HG03060 (cell line): ENCODE measurements around the gene PRKAR2B.

Source experiments
- ATAC-seq: cut with Tn5 transposase; IDR thresholded peaks from one replicate; pipeline ENCODE4 v1.9.1; 2021; ENCODE audit warnings: low read depth, moderate number of reproducible peaks; ENCODE audit not compliant: unreplicated experiment

The PRKAR2B gene

DNA sequence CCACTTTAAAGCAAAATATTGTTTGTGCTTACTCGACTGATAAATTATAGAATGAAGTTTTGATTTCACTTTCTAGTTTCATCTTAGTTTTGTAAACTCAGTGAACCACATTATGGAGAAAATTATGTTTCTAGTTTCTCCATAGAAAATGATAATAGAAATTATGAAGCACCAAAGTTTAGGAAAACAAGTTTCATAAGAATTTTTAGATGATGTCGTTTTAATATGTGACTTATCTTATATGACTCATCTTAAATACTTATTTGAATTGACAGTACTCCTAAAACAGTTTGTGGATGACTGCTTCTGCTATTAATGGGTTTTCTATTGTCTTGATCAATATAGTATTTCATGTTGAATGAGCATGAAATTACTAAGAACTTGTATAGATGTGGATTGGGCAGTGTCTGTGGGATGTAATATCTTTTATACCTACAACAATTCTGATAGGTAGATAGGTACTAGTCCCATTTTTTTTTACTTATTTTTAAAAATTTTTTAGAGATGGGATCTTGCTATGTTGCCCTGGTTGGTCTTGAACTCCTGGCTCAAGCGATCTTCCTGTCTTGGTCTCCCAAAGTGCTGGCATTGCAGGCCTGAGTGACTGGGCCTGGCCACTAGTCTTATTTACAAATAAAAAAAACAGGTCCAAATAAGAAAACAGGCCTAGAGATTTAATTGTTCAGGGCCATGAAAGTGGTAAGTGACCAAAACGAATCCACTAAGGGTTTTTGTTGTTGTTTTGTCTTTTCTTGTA, 127.9 kb downstream of the PRKAR2B start:
- no peak for ATAC-seq

DNA sequence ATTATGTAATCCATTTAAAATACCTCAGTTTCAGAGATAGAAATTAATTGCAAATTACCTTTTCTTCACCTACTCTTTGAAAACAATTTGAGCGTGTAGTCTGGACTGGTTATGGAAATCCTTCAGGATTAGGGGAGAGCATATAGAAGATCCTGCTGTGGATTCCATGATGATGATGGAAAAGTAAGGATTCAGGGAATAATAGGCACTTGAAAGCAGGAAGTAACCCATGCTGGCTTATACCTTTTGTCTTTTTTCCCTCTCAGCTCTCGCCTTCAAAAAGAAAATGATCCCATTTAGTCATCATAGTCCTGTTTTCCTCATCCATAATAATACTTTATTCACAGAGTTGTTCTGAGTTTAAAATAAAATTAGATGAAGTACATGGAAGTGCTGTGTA, 128.7 kb downstream of the PRKAR2B start:
- ATAC-seq = no peak

DNA sequence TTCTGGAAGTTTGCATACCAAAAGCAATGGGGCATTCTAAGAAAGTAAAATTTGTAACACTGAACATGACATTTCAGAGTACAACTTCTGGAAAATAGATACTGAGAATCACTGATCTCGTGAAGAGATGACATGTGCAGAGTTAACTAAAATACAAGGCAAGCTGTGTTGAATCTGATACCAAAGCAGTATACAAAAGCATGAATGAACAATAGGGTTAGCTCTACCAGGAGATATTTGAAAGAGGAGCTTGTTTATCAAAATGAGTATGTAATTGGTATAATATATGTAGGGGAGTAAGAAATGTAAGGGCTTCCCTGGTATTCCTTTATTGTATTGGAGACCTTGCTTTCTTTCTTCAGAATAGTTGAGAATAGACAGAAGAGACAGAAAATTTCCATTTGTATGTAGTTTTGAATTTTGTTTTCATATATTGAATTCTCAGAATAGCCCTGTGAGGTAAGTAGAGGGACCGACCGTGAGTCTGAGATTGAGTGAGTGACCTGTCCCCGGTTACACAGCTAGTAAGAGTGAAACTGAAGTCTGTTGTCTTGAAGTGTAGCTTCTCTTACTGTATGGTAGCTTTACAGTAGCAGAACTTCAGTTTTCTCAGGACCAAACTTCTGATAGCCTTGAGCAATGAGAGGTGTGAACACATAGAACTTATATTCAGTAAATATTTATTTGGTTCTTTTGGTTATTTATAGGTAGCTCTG, 129.3 kb downstream of the PRKAR2B start:
- peak; percentile 36 for ATAC-seq

DNA sequence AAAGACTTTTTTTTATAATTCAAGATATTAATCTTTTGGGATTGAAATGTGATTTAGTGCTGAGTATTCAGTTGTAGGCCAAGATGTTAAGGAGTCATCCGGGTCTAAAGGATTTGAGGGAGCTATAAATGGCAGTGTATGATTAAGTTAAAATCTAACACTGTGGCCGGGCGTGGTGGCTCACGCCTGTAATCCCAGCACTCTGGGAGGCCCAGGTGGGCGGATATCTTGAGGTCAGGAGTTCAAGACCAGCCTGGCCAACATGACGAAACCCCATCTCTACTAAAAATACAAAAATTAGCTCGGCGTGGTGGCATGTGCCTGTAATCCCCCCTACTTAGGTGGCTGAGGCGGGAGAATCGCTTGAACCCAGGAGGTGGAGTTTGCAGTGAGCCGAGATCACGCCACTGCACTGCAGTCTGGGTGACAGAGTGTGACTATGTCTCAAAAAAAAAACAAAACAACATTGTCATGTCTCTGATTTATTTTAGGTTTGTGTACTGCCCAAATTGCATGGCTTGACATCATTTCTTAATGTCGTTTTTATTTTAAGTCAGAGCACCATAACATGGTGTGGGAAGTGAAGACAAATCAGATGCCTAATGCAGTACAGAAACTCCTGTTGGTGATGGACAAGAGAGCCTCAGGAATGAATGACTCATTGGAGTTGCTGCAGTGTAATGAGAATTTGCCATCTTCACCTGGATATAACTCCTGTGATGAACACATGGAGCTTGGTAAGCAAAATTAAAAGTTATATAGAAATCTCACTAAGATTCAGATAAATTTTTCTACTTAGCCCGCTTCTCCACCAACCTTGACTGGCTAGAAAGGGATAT, 135.0 kb downstream of the PRKAR2B start:
- ATAC-seq = no peak

DNA sequence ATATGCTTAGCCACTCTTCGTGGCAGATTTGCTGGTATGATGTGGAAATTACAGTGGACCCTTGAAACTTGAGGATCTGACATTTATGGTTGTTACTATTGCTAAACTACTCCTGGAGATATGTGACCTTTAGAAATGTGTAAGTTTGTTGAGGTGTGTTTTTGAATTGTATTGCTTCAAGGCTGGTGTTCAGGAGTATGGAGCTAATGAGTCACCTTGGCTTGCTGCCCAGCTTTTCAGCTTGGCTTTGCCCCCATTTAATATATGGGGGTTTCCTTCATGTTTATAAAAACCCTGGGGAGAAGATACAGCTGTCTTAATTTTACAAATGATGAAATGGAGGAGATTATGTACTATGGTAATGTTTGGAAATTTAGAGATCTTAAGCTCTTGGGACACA, 135.9 kb downstream of the PRKAR2B start:
- no peak for ATAC-seq

DNA sequence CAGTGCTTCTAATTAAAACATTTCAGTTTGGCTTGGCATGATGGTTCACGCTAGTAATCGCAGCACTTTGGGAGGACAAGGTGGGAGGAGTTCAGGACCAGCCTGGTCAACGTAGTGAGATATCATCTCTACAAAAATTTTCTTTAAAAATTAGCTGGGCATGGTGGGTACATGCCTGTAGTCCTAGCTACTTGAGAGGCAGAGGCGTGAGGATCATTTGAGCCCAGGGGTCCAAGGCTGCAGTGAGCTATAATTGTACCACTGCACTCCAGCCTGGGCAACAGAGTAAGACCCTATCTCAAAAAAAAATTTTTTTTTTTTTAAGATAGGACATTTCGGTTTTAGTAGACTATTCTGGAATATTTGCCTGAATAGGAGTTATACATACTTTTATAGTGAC, 136.7 kb downstream of the PRKAR2B start:
- ATAC-seq = no peak

DNA sequence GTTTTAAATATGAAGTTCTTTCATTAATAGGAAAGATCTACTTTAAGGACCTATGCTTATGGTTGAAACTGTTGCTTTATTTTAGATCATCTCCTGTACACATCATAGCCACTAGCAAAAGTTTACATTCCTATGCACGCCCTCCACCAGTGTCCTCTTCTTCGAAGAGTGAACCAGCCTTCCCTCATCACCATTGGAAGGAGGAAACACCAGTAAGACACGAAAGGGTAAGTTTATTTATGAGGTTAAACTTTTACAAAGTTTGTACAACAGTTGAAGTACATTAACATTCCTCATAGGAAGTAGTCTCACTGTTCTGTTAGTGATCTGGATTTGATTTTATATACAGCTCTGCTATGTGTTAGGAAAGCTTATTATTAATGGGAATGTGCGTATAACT, 141.2 kb downstream of the PRKAR2B start:
- ATAC-seq = no peak

DNA sequence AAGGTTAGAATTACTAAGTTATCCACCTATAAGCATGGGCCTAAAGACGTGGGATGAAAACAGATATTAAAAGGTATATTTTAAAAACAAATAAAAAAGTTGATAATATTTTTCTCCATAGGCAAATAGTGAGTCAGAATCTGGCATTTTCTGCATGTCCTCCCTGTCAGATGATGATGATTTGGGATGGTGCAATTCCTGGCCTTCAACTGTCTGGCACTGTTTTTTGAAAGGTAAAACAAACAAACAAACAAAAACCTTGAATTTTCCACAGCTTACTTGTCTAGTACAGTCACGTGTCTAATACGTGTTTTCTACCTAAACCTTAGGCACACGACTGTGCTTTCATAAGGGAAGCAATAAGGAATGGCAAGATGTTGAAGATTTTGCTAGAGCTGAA, 141.7 kb downstream of the PRKAR2B start:
- ATAC-seq = no peak

DNA sequence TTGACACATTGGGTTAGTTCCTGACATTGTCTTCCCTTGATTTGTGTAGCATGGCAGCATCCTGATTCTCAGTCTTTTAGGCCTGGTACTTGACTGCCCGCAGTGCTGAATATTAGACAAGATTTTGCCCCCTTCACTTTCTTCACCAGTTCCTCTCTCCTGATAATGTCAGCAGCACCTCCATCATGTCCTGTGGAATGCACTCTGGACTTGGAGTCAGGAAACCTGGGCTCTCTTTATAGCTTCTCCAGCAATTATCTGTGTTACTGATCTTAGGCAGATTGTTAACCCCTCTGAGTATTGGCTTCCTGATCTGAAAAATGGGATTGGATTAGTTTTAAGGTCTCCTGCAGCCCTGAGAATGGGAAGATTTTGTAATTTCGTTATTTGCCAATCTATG, 143.3 kb downstream of the PRKAR2B start:
- ATAC-seq = no peak

DNA sequence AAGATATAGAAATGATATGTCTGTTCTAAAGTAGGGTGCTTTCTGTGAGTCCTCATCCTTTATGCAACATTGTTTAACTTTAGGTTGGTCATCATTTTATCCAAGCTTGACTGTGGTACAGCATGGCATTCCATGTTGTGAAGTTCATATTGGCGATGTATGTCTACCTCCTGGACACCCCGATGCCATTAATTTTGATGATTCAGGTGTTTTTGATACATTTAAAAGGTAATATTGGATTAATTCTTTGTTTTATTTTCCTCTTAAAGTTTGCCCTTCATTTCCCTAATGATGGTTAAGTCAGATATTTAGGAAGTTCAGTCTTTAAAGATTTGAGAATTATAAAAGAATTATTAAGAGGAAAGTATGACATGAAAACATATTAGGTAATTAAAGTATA, 145.6 kb downstream of the PRKAR2B start:
- ATAC-seq = no peak

DNA sequence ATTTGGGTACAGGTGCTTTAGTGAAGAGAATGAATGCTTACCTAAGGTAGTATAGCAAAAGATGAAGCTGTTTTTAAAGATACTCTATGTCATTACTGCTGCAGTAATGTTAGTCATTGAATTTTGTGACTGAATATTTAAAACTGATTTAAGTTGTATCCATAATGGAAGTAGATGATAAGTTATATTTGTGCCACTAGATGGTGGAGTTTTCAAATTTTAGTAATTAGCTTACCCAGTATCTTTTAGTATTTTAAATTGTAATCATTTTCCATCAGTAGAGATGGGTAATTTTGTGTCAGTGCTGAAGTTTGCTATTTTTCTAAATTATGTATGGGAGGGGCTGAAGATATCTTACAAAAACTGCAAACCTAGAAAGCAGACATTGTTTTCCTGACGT, 149.5 kb downstream of the PRKAR2B start:
- no peak for ATAC-seq

DNA sequence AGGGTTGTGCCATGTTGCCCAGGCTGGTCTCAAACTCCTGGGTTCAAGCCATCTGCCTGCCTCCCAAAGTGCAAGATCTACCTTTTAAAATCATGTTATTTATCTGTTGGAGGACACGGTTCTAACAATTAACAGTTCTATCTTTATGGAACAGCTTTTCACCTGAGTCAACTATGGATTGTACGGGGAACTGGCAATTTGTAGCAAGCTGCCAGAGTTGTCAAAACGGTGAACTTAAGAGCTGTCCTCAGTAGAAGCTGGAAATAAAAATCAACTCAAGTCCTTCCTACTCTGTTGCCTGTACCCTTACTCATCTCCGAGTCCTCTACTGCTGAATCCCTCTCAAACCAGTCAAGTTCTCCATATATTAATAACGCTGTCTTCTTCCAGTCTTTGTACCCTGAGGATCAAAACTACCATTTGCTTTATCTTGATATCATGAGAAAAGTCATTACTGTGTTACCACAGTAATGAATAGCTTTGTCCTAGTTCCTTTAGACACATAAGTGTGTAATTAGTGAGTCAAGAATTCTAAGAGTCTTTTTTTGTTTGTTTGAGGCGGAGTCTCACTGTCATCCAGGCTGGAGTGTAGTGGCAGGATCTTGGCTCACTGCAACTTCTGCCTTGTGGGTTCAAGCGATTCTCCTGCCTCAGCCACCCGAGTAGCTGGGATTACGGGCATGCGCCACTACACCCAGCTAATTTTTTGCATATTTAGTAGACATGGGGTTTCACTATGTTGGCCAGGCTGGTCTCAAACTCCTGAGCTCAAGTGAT, 152.5 kb downstream of the PRKAR2B start:
- no peak for ATAC-seq

DNA sequence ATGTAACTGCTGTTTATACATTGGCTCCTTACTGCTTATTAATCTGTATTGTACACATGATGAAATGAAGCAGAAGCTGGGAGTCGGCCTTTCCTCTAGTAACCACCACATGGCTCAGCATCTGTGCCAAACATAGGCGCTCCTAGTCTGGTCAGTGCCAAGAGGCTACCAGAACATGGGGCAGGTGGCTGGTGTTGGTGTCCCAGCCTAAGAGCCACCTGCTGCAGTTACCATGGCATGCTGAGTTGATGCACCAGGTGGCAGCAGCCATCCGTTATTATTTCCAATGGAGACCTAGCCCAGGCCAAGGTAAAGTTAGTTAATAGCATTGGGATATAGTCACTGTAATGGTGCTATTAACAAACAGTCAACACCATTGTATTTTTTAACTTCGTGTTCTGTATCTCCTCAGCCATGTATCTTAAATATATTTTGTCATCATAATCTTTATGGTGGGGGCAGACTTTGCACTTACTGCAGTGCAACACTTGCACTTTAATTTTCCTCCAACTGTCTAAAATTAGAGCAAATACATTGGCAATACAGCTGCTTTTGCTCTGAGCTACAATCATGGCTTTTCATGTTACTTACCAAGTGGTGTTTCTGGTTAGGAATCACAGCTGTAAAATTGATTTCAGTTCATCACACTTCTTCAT, 157.4 kb downstream of the PRKAR2B start:
- no peak for ATAC-seq

DNA sequence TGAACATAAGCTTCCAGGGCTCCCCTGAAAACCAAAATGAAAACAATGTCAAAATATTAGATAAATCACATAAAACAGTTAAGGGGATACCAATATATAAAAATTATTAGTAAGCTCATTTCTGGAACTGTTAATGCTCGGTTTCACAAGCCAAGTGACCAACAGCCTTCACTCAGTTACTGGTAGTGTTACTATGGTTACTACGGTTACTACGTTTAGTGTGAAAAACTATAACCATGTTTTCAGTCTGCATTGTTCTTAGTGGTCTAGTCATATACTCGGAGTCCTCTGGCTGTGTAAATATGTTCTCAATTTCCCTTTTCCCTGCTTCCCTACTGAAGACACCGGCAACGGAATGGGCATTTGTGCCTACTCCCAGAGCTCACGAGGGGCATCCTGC, 159.1 kb downstream of the PRKAR2B start:
- no peak for ATAC-seq

DNA sequence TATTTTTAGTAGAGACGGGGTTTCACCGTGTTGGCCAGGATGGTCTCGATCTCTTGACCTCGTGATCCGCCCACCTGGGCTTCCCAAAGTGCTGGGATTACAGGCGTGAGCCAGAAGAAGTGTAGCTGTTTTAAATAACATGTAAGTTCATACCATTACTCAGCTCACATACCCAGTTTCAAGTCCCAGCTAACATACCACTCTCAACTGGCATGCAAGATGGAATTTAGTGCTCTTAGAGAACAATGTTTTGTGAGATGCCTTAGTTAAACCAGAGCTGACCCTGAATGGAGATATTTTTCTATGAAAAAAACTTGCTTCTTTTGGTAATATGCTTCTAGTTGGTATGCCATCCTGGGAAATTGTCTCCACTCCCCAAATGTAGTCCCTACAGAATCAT, 161.6 kb downstream of the PRKAR2B start:
- no peak for ATAC-seq

DNA sequence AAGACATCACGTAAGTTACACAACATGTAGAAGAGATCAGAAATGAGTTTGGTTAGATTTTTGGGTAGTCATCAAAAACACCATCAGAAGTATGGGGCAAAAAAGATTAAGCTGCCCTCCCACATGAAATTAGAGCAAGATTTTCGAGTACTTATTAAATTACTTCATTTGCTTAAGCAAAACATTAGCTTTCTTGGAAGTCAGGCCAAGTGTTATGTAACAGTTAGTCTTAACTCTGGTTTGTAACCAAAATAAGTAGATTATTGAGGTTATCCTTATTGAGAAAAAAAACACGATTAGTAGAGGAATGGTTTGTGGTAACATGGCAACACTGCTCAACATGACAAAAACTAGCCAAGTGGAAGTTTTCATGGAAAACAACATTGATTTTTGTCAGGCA, 162.2 kb downstream of the PRKAR2B start:
- no peak for ATAC-seq

DNA sequence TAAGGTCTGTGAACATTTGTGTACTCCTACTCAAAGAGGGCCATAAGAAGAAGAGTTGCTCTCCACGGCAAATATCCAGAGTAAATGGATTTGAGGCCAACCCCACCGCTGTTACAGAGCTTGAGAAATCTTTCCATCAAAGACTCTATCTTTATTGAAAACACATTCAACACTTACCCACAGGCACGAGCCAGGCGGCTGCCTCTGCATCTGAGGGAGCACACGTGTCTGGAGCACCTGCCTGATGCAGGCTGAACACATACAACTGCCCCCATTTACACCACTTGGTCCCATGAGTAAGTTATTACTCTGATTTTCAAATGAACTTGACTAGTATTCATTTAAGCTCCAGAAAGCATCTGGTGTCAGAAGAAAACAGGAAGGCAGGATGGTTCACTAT, 163.0 kb downstream of the PRKAR2B start:
- ATAC-seq = no peak

DNA sequence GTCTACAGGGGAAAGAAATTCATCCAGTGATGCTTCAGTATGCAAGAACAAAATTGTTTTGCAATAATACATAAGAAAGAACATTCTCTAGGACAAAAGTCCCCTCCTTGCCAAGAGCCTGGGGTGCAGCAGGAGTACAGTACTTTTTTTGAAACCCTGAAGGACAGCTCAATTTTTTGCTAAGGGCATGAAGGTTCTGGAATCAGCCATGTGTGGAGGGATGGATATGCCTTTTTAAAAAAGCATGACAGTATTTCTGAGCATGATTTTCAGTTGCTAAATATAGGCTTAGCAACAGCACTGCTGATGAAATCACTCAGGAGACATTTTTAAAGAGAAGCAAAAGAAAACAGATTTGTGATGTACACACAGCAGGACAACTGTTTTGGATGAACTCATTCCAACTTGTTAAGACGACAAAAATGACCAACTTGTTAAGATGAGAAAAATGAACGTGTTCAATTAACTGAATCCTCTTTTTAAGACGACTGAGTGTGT, 163.6 kb downstream of the PRKAR2B start:
- no peak for ATAC-seq

DNA sequence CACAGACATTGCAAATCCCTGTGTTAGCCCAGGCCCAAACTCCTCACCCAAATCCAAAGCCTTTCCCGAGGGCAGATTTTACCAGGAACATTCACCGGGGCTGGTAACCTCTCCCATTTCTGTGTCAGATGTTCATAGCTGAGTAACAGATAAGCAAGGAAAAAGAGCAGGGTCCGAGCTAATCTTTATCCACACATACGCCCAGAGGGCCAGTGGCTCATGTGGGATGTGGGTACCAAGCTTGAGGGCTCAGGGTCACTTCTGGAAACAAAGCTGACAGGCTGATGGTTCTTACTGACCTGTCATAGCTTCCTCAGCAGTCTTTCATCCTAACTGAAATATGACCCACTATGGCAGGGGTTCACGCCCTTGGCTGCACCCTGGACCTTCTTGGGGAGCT, 164.1 kb downstream of the PRKAR2B start:
- ATAC-seq = no peak

DNA sequence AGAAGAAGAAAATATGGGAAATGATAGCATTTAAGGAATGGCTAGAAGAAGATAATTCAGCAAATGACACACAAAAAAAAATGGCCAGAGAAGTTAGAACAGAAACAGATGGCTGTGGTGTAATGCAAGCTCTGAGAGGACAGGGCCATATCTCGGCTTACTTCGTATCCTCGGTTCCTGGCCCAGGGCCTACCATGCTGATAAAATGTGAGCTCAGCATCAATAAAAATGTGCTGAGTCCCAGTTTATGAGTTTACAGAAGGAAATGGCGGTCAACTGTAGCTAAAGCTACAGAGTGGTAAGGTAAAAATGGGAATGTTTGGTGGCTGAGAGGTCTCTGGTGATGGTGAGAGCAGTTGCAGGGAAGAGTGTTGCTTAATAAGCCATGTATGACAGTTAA, 165.1 kb downstream of the PRKAR2B start:
- no peak for ATAC-seq
